Activated CD4-positive, alpha-beta T cell treated with anti-CD3 and anti-CD28 coated beads, Interleukin-2, amount 50 U/mL, for 48 hours (primary cell): Measurements from ENCODE around the gene MICALL2.

Experiments used
- DNase-seq, 2 experiments: peaks; one replicate each; pipeline ENCODE4 v3.0.0-alpha.2; 2020

MICALL2 gene

DNA sequence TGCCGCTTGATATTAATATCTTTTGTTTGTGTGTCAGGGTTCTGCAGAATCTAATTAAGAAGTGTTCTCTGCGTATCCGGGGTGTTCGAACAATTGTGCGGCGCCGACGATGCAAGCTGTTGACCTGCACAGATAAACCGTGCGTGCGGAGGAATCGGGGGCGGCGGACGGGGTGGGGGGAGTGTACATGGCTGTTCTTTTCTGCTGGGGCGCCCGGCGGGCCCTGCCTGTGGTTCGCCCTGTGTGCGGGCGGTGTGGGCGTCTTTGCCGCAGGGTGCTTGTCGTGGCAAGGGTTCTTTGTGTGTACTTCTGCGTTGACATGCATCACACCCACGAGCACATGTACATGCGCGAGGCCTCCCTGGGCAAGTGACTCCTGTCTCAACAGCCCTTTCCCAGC, 47.9 kb downstream of the MICALL2 start:
- DNase-seq, result no peak

- DNase-seq, result no peak
Observed at GRCh38 chr7:1410992-1411391, 48.3 kb downstream of the MICALL2 start.

- no peak for DNase-seq
Observed at GRCh38 chr7:1409555-1409954, 49.7 kb downstream of the MICALL2 start.

GRCh38 chr7:1408466-1408865, 50.8 kb downstream of the MICALL2 start:
- DNase-seq, result no peak

GRCh38 chr7:1407892-1408291, 51.4 kb downstream of the MICALL2 start:
- no peak for DNase-seq

- no peak for DNase-seq
Observed at GRCh38 chr7:1404898-1405548, 54.2 kb downstream of the MICALL2 start.

DNA sequence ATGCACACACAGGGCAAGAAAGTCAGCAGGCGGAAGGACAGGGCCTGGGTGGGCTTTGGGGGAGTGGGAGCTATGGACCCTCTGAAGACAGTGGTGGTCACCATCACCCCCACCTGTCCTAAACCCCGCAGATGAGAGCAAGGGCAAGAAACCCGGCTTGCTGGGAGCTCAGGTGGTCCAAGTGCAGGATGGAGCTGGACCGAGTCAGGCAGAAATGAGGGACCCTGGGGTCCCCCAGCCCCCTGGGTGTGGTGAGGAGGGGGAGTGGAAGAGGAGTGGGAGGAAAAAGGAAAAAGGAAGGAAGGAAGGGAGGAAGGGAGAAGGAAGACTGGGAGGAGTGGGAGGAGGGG, 54.8 kb downstream of the MICALL2 start:
- DNase-seq, result no peak

- no peak for DNase-seq
Observed at GRCh38 chr7:1403638-1404459, 55.4 kb downstream of the MICALL2 start.

GRCh38 chr7:1402791-1403637, 56.3 kb downstream of the MICALL2 start:
- DNase-seq, result no peak

GRCh38 chr7:1402110-1402790, 57.0 kb downstream of the MICALL2 start:
- no peak for DNase-seq

GRCh38 chr7:1401011-1401410, 58.3 kb downstream of the MICALL2 start:
- DNase-seq, result no peak

DNA sequence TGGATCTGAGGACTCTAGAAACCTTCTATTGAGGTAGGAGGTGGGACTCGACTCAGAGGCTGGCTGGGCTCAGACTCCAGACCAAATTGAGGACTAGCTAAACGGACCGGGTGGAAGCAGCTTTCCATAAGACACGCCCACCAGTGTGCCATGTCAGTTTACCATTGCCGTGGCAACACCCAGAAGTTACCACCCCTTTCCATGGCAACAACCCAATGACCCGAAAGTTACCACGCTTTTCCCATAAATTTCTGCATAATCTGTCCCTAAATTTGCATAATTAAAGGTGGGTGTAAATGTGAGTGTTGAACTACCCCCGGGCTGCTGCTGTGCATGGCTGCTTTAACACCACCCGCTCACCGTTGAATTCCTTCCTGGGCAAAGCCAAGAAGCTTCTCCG, 58.9 kb downstream of the MICALL2 start:
- DNase-seq, result no peak

DNA sequence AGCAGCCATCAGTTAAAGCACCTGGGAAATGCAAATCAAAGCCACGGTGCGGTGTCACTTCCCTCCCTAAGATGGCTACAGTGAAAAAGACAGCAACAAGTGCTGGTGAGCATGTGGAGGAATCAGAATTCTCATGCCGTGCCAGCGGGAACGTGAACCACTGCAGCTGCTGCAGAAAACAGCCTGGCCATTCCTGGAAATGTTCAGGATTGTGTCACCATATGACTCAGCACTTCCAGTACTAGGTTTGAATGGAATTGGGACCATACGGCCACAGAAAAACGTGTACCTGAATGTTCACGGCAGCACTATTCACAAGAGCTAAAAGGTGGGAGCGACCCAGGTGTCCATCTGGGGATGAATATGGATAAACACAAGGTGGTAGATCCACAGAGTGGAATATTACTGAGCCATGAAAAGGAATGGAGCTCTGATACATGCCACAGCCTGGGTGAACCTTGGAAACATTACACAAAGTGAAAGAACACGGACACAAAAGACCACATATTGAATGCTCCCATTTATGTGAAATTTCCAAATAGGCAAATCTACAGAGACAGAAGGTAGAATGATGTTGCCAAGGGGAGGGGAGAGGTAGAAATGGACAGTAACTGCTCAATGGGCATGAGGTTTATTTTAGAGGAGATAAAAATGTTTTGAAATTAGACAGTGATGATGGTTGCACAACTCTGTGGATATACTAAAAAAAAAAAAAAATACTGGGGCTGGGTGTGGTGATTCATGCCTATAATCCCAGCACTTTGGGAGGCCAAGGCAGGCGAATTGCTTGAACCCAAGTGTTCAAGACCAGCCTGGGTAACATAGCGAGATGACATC, 61.6 kb downstream of the MICALL2 start:
- no peak for DNase-seq

GRCh38 chr7:1396195-1396594, 63.1 kb downstream of the MICALL2 start:
- no peak for DNase-seq

GRCh38 chr7:1395211-1396070, 63.8 kb downstream of the MICALL2 start:
- DNase-seq, result no peak

- DNase-seq, result no peak
Observed at GRCh38 chr7:1394371-1394770, 64.9 kb downstream of the MICALL2 start.

DNA sequence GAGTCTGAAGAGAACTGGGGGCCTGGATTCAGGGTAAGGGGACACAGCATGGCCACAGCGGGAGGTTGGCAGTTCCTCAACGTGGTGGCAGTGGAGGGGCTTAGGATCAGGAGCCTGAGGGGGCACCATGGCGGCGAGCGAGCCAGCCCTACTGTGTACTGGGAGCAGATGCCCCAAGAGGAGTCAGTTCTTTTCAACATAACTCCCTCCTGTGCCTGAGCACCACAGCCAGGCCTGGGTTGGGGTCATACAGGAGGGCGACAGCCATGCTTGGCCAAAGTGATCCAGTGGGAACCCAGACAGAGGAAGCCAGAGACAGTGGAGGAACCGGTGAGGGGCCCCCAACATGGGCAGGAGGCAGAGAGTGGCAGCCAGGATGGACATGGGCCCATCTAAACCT, 65.8 kb downstream of the MICALL2 start:
- no peak for DNase-seq

DNA sequence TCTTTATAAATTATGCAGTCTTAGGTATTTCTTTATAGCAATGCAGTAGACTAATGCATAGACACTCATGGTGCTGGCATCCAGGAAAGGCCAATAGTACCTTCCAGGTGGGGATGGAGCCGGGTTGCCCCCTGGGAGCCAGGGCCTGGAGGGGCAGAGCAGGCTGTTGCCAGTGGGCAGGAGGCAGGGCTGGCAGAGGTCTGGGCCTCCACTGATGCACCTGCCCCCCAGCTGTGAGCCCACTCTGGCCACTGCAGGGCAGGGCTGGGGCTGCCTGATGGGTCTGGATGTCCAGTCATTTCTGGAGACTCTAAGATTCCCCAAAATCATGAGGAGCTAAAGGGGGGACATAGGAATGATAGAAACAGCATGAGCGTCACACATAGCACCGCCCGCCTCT, 66.7 kb downstream of the MICALL2 start:
- no peak for DNase-seq

DNA sequence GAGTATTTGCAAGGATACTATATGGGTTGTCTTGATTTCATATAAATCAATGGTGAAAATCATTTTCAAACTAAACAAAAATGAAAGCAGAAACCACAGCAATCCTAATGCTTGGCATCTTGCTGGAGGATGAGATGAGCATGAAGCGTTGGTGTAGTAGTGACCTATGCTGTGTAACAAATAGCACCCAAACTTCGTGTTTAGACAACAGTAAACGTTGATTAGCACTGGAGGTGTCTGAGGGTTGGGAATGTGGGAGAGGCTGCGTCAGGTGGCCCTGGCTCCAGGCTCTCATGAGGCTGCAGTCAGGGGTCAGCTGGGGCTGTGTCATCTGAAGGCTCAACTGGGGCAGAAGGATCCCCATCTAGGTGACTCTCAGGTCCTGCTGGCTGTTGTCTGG, 67.8 kb downstream of the MICALL2 start:
- DNase-seq, result no peak

GRCh38 chr7:1388703-1389335, 70.5 kb downstream of the MICALL2 start:
- no peak for DNase-seq
